NCI-H2029 (cell line): ENCODE results near the gene INPP5D.
"Not testable (repeated sequence)": the region's sequence is repeated elsewhere in the genome, so short reads cannot be mapped to it uniquely, and the experiment has no call there.

Experiments used
- DNase-seq: peaks from one replicate; lab custom pipeline; 2025; lab: John Stamatoyannopoulos, UW

INPP5D gene

DNA sequence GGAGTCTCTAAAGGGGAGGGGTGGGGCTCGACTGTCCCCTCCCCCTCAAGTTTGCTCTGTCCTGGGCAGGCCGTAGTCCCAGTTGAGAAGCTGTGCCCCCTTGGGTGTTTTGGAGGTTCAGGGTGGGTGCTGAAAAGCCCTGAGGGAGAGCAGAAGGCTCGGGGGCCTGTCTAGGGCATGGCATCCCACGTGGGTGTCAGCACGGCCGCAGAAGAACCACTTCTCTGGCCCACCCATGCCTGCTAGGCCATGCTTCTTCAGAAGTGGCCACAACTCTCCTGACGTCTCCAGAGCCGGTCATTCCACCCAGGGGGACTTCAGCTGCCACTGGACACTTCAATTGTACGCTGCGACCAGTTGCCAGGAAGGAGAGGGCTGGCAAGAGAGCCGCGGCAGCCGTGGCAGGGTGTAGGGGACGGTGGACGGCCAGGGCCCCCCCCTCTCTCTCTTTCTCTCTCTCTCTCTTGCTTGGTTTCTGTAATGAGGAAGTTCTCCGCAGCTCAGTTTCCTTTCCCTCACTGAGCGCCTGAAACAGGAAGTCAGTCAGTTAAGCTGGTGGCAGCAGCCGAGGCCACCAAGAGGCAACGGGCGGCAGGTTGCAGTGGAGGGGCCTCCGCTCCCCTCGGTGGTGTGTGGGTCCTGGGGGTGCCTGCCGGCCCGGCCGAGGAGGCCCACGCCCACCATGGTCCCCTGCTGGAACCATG is at the start of gene INPP5D:
INPP5D (plus strand) TSS at position 546 of the 704 bp plus-strand sequence; CDS start at position 683, 137 bp downstream.
- DNase-seq: no peak

GRCh38 chr2:233010569-233011267 is 49.4 kb upstream of the INPP5D start:
- no peak for DNase-seq

- DNase-seq: no peak
Measured at GRCh38 chr2:233011268-233011650, 48.9 kb upstream of the INPP5D start.

DNA sequence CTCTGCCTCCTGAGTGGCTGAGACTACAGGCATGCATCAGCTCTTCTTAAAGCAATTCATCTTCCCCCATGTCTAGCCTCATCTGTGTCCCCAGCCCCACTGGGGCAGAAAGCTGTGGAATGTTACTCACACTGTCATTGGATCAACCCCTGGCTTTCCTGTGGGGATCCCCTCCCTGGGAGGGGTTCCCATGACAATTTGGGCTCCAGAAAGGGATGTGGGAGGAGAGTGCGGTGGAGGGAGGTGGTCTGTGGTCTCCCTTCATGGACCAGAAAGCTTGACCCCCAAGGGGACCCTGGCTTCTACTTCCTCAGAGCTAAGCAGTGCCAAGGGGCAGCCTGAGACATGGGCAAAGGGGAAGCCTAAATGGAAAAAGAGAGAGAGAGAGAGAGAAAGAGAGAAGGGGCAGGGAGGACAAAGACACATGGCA is 48.4 kb upstream of the INPP5D start:
- DNase-seq: no peak

DNA sequence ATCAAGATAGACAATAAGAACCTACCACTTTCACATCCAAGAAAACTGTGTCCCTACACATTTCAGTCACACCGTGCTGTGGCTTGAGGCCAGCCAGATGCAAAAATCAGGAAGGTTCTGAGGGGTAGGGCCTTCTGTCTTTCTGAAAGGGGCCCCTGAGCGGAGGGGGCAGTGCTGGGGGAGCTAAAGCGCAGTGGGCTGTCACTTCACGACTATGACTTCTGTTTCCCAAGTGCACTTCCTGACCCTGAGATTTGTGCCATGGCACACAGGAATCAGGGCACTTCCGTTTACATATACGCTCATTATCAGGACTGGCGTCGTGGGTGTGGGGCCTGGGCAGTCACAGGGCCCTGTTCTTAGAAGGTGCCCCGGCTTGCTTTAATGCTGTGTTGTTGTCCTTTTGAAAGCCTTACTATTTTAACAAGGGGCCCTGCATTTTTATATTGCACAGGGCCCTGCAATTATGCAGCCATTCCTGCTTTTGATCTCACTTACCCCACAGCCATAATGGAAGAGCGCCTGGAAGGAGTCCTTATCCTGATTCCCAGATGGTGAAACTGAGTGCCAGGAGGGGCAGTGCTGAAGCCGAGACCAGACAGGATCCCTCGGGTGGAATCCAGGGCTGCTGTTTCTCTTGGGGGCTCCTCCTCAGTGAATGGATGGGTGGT is 47.7 kb upstream of the INPP5D start:
- DNase-seq: no peak

DNA sequence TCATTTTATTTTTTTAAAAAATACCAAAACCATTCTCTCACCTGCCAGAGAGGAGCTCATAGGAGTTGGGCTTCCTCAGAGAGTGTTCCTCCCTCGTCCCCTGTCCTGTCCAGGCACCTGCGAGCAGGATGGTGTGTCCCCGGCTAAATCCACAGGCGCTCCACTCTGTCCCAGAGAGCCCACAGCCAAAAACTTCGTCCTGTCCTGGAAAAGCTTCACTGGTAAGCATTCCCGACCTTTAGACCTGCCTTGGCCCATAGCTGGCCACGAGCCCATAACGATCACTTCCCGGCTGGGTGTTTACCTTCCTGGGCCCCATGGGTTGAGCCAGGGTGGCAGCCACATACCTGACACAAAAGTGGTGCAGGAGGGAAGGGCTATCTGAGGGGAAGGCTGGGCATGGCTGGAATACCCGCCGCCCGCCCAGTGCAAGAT is 47.1 kb upstream of the INPP5D start, which contains the start of gene NGEF:
NGEF (minus strand) TSS at position 230 of the 435 bp plus-strand sequence. CDS start 38,366 bp downstream, outside the sequence.
- no peak for DNase-seq

GRCh38 chr2:233013650-233014049 is 46.5 kb upstream of the INPP5D start:
- DNase-seq: no peak

GRCh38 chr2:233015019-233015645 is 45.0 kb upstream of the INPP5D start:
- DNase-seq: no peak

DNA sequence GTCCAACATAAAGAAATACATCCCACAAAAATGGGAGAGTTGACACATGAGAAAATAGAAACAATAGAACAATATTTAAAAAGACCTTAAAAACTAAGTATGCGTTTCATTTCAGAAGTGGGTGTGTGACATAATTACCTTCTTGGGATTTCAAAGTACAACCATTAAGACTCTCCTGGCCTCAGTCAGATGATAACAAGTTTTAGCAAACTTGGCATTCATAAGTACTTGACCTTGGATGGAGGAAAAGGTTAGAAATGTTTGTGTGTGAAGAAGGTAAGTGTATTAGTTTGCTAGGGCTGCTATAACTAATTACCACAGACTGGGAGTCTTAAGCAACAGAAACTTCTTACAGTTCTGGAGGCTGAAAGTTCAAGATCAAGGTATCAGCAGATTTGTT is 42.2 kb upstream of the INPP5D start:
- no peak for DNase-seq

DNA sequence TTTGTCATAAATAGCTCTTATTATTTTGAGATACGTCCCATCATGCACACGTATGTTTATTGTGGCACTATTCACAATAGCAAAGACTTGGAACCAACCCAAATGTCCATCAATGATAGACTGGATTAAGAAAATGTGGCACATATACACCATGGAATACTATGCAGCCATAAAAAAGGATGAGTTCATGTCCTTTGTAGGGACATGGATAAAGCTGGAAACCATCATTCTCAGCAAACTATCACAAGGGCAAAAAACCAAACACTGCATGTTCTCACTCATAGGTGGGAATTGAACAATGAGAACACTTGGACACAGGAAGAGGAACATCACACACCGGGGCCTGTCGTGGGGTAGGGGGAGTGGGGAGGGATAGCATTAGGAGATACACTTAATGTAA is 40.5 kb upstream of the INPP5D start:
- not testable (repeated sequence) for DNase-seq

DNA sequence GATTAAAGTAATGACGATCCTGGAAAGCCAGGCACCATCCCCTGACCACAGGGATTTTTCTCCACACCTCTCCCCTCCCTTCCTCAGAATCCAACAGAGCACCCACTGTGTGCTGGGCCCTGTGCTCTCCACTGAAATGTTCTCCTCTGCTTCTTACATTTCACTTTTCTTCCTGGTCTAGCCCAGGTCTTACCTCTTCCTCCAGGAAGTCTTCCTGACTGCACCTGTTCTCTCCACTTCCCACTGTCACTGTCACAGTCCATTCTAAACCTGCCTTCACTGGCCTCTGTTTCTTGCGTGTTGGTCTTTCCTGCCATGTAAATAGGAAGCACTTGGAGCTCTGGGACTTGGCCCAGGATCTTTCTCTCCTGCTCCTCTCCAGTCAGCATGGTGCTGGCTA is 39.7 kb upstream of the INPP5D start:
- DNase-seq: no peak

GRCh38 chr2:233021771-233022170 is 38.4 kb upstream of the INPP5D start:
- DNase-seq: no peak

DNA sequence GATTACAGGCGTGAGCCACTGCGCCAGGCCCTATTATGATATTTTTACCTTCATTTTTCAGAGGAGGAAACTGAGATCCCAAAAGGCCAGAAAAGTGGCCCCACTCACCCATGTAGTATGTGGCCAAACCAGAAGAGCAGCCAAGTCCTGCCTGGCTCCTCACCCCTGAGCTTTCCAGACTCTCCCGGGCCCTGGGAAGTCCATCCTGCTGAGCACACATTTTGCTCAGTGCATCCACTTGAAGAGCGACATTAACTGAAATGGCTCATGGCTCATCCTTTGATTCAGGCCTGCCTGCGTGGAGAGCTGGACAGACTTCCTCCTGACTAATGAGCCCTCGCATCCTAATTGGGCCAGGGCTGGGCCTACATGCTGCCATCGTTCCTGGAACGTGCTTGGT is 37.6 kb upstream of the INPP5D start:
- no peak for DNase-seq

DNA sequence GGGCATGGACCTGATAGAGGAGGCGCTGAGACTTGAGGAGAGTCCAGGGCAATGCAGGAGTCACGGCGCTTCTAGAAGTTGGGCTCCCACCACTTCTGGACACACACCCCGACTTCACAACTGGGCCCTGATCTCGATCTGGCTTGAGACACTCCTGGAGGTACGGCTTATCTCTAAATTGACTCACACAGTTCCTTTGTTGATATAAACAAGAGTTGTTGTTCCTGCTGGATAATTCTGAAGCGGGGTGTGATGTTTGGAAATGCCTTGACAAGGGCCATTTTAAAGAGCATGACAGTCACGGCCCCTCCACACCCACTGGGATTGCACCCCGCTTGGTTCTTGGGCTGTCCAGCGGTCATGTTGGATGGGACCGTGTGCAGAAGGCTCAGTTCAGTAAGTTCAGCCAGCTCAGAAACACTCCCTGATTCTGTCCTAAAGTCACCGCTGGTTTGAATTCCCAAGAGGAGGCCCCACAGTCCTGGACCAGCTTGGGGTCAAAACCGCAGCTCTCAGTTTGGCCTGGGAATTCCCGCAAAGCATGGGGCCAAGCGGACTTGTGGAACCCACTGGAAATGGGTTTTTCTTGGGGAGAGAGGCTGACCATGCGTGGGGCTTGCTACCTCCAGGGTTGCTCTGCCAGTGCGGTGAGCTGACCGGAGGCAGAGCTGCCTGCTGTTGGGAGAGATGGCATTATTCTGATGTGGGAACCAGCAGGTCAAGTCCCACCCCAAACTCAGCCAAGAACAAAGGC is 37.0 kb upstream of the INPP5D start:
- no peak for DNase-seq

- DNase-seq: no peak
Measured at GRCh38 chr2:233023761-233024410, 36.3 kb upstream of the INPP5D start.

GRCh38 chr2:233025706-233026105 is 34.4 kb upstream of the INPP5D start:
- no peak for DNase-seq

GRCh38 chr2:233026198-233026813 is 33.8 kb upstream of the INPP5D start:
- no peak for DNase-seq

GRCh38 chr2:233029321-233029720 is 30.8 kb upstream of the INPP5D start:
- DNase-seq: no peak

- DNase-seq: no peak
Measured at GRCh38 chr2:233031556-233032500, 28.3 kb upstream of the INPP5D start.
